HL-60 (cell line): ENCODE measurements around the gene POMT2.

Source experiments
- GABPA ChIP-seq: IDR thresholded peaks from 2 replicates; pipeline ENCODE4 v1.6.1; 2012; ENCODE audit warnings: low read depth
- POLR2AphosphoS5 ChIP-seq: IDR thresholded peaks from 2 replicates; pipeline ENCODE4 v1.6.1; 2012; ENCODE audit warnings: low read depth
- TF ChIP-seq, protein P1 (sequence below): IDR thresholded peaks from 2 replicates; pipeline ENCODE4 v1.6.1; 2012; ENCODE audit warnings: low read depth; ENCODE audit not compliant: insufficient replicate concordance
- TF ChIP-seq, protein P2 (sequence below): IDR thresholded peaks from one replicate; pipeline ENCODE4 v1.5.1; 2011; ENCODE audit warnings: low read length, control low read depth, inconsistent platforms; ENCODE audit not compliant: insufficient read depth

DNA sequence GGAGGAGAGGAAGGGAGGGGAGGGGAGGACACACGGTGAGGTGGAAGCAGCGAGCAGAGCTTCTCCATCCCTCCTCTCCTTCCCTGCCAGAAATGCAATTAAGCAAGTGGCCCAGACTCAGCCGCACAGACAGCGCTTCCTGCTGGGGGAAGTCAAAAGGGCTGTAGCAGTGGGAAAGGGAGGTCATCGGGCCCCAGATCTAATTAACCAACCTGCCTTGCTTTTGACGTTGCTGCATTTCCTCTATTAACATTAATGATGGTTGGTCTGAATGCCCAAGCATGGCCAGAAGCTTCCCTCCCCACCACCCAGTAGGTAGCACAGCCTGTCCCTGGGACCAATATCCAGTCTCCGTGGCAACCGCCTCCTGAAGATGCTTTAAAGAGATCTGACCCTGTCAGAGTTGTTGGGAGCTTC lies 45.1 kb downstream of the POMT2 start:
- TF ChIP-seq POLR2AphosphoS5 (no peak), GABPA (no peak)
- TF ChIP-seq, protein P1, sequence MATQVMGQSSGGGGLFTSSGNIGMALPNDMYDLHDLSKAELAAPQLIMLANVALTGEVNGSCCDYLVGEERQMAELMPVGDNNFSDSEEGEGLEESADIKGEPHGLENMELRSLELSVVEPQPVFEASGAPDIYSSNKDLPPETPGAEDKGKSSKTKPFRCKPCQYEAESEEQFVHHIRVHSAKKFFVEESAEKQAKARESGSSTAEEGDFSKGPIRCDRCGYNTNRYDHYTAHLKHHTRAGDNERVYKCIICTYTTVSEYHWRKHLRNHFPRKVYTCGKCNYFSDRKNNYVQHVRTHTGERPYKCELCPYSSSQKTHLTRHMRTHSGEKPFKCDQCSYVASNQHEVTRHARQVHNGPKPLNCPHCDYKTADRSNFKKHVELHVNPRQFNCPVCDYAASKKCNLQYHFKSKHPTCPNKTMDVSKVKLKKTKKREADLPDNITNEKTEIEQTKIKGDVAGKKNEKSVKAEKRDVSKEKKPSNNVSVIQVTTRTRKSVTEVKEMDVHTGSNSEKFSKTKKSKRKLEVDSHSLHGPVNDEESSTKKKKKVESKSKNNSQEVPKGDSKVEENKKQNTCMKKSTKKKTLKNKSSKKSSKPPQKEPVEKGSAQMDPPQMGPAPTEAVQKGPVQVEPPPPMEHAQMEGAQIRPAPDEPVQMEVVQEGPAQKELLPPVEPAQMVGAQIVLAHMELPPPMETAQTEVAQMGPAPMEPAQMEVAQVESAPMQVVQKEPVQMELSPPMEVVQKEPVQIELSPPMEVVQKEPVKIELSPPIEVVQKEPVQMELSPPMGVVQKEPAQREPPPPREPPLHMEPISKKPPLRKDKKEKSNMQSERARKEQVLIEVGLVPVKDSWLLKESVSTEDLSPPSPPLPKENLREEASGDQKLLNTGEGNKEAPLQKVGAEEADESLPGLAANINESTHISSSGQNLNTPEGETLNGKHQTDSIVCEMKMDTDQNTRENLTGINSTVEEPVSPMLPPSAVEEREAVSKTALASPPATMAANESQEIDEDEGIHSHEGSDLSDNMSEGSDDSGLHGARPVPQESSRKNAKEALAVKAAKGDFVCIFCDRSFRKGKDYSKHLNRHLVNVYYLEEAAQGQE: no peak
- TF ChIP-seq, protein P2, sequence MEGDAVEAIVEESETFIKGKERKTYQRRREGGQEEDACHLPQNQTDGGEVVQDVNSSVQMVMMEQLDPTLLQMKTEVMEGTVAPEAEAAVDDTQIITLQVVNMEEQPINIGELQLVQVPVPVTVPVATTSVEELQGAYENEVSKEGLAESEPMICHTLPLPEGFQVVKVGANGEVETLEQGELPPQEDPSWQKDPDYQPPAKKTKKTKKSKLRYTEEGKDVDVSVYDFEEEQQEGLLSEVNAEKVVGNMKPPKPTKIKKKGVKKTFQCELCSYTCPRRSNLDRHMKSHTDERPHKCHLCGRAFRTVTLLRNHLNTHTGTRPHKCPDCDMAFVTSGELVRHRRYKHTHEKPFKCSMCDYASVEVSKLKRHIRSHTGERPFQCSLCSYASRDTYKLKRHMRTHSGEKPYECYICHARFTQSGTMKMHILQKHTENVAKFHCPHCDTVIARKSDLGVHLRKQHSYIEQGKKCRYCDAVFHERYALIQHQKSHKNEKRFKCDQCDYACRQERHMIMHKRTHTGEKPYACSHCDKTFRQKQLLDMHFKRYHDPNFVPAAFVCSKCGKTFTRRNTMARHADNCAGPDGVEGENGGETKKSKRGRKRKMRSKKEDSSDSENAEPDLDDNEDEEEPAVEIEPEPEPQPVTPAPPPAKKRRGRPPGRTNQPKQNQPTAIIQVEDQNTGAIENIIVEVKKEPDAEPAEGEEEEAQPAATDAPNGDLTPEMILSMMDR: no peak
